ENCODE results near the gene PLAGL2.

Gene PLAGL2

GRCh38 chr20:32231245-32231644, 23.7 kb upstream of the PLAGL2 start:
- no peak for FAIRE-seq

- no peak for FAIRE-seq
Observed at GRCh38 chr20:32230707-32231106, 23.2 kb upstream of the PLAGL2 start.

DNA sequence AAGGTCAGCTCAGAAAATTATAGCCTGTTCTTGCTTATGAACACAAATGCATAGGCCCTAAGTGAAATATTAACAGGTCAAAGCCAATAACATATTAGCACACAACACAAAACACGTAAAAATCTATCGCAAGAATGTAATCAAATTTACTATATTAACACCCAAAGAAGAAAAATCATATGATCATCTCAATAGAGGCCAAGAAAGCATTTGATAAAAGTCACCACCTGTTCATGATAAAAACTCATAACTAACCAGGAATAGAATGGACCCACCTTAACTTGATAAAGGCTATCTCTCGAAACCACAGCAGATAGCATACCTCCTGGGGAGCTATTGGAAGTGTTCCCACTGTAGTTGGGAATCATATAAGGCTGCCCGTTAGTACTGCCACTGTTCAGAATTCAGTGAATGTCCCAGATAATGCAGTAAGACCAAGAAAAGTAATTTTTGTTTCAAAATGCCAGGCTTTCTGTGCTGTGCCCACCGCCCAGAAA, 21.8 kb upstream of the PLAGL2 start:
- no peak for FAIRE-seq

GRCh38 chr20:32227744-32228688, 20.5 kb upstream of the PLAGL2 start:
- FAIRE-seq = no peak

DNA sequence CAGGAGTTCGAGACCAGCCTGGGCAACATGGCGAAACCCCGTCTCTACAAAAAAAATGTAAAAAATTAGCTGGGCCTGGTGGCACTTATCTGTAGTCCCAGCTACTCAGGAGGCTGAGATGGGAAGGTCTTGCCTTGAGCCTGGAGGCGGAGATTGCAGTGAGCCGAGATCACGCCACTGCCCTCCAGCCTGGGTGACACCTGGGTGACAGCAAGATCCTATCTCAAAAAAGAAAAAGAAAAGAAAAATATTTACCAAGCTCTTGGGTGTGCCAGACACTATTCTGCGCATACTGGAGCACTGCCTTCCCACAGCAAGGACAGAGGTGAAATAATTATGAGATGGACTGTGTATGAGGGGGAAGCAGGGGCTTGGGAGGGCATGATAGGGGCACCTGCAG, 19.8 kb upstream of the PLAGL2 start:
- FAIRE-seq = no peak

GRCh38 chr20:32226391-32226790, 18.8 kb upstream of the PLAGL2 start:
- no peak for FAIRE-seq

GRCh38 chr20:32224463-32224862, 16.9 kb upstream of the PLAGL2 start:
- FAIRE-seq = no peak

DNA sequence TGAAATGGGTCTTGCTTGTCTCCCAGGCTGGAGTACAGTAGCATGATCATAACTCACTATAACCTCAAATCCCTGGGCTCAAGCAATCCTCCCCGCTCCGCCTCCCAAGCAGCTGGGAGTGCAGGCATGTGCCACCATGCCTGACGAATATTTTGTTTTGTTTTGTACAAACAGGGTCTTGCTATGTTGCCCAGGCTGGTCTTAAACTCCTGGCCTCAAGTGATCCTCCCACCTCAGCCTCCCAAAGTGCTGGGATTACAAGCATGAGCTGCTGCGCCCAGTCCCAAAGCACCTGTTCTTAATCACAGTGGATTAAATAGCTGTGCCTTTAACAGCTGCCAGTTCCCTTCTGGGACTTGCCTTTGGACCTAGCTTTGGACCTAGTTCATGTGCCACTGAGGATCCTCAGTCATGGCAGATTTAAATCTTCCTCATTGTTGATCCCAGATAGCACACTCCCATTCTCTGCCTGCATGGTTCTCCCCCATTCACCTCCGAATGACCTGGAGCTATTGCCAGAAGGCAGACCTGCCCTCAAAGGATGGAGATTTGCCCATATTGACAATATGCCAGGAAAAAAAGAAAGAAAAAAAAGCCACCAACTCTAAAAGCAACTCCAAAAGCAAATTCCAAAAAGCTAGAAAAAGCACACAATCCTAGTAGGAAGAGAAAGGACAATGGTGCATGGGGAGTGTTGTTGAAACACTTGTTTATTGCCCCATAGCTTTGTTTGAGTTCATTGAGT, 10.8 kb upstream of the PLAGL2 start:
- FAIRE-seq = no peak

DNA sequence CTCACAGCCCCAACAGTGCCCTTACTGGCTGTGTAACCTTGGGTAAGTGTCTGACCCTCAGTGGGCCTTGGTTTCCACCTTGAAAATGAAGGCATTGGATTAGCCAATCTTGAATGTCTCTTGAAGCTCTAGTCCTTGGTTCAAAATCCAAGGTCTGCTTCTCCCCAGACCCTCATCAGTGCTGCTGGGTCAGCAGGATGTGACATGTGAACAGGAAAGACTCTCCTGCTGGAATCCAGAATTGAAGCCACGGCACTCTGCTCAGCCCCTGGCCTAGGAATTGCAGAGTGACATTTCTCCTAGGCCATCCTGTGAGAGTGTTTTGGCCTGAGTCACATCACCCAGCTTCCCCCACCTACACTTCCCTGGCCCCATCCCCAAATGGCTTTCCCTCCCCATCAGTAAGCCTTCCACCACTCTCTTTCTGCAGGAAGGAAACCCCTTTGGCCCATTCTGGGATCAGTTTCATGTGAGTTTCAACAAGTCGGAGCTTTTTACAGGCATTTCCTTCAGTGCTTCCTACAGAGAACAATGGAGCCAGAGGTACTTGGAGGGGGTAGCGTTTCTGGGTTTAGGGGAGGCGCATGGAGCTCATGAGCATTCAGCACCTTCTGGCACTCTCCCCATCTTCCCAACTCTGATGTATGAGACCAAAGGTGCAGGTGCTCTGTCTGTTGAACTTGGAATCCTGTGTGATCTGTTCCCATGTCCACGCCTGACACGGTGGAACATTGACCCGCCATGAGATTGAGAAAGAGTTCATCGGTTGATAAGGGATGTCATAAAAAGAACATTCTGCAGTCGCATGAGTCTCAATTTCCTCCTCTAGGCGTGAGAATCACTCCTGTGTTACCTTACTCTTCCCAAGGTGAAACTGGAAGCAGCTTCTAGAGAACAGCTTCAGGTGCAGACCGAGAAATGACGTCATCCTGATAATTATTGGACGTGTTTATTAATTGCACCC, 8.9 kb upstream of the PLAGL2 start:
- no peak for FAIRE-seq

DNA sequence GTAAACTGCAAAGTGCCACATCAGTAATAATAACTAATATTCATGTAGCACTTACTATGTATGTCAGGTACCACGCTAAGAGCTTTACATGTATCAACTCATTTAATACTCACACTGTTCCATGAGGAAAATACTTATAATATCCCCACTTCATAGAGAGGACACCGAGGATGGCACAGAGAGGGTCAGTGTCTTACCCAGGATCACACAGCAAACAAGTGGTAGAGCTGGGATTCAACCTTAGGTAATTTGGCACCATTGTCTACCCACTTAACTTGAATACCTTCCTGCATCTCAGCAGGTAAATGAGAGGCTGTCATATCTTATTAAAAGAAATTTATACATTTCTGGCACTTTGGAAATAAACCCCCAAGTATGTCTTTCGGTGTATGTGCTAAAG, 8.2 kb upstream of the PLAGL2 start:
- FAIRE-seq = no peak

DNA sequence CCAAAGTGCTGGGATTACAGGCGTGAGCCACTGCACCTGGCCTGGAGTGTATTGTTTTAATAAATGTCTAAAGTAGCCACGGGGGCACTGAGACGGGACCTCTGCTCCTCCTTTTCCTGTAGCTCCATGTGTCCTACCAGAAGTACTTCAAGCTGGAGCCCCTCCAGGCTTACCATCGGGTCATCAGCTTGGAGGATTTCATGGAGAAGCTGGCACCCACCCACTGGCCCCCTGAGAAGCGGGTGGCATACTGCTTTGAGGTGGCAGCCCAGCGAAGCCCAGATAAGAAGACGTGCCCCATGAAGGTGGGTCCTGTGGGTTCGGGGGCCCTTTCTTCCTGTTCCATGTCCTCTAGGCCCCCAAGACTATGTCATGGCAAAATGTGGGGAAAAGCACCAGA, 7.6 kb upstream of the PLAGL2 start:
- no peak for FAIRE-seq

GRCh38 chr20:32213870-32214269, 6.3 kb upstream of the PLAGL2 start:
- no peak for FAIRE-seq

- FAIRE-seq = no peak
Observed at GRCh38 chr20:32209850-32210605, 2.5 kb upstream of the PLAGL2 start.

DNA sequence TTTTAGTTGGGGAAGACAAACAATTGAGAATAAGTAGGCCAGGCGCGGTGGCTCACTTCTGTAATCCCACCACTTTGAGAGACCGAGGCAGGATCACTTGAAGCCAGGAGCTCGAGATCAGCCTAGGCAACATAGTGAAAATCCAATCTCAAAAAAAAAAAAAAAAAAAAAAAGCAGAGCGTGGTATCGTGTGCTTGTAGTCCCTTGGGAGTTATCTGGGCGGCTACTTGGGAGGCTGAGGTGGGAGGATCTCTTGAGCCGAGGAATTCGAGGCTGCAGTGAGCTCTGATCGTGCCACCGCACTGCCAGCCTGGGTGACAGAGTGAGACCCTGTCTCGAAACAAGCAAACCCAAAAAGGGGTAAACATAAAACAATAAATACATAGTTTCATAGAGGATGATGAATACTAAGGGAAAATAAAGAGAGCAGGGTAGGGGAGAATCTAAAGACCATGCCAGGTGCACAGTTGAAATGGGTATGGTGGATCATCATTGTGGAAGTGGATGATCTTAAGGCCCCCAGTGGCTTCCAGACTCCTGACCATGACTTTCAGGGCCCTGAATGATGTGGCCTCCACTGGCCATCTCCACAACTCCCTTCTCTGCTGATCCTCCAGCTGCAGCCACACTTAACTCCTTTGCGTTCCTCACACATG, 1.1 kb upstream of the PLAGL2 start:
- no peak for FAIRE-seq

GRCh38 chr20:32206760-32207625, 550 bp downstream of the PLAGL2 start:
- no peak for FAIRE-seq

DNA sequence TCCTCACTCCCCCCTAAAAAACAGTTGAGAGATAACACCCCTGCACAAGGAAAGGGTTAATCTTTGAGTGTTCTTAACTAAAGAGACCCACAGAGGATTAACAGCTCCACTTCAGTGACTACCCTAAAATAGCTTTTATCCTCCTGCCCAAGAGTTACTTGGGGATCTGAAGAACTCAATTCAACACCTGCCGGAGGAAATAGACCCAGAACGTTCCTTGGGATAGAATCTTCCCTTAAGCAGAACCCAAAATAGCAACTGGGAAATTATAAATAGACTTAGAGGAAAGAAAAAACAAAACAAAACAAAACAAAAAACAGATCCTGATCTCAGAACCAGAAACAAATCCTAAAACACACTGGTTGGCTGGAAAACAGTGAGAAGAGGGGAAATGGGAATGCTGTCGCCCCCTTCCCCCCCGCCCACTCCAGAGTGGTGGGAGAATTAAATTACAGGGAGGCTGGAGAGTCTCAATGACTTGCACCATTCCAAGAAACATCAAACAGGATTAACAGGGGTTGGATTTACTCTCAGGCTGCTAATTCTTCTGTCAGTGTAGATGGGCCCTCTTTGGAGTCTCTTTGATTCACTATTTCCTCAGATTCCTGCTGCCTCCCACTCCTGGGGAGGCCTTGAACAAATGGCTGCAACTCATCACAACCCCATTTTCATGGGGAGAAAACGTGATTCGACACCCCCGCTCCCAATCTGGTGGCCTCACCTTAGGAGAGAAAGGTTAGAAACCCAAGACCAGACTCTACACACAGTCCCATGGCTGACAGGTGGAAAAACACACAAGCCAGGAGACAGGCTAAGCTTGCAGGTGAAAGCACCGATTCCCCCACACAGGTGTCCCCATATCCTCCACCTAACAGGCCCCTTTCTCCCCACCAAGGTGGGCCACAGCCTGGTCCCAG, 1.4 kb downstream of the PLAGL2 start:
- FAIRE-seq = no peak

GRCh38 chr20:32205110-32205842, 2.3 kb downstream of the PLAGL2 start:
- FAIRE-seq = no peak

Data from endometrium (tissue), 2 donors.